Smooth muscle cell of the brain vasculature (primary cell): ENCODE results near the gene PNPLA6.
"Not testable (repeated sequence)": the region's sequence is repeated elsewhere in the genome, so short reads cannot be mapped to it uniquely, and the experiment has no call there.

Source experiments
- DNase-seq: peaks from one replicate; pipeline ENCODE4 v3.0.0-alpha.2; 2012; ENCODE audit warnings: low read depth, low spot score

PNPLA6 gene

DNA sequence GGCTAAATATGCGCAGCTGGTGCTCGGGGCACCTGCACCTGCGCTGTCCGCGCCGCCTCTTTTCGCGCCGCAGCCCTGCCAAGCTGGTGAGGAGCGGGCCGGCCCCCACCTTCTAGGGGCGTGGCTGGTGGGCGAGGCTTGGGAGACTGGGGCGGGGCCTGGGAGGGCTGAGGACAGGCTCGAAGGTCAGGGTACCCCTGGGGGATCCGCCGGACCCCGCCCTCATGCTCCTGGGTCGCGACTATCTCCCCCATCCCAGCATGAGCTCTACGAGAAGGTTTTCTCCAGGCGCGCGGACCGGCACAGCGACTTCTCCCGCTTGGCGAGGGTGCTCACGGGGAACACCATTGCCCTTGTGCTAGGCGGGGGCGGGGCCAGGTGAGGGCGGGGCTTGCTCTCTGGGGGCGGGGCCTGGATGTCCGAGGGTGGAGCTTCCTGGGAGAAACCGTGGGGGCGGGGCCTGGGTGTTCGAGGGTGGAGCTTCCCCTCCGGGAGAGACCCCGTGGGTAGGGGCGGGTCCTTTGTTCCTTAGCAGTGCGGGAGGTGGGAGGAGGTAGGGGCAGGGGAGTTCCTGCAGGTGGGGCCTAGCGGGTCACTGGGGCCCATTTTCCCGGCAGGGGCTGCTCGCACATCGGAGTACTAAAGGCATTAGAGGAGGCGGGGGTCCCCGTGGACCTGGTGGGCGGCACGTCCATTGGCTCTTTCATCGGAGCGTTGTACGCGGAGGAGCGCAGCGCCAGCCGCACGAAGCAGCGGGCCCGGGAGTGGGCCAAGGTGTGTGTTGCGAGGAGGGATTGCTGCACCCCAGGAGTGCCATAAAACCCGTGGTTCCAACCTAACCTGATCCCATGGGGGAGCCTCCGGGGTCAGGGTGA lies 19.7 kb downstream of the PNPLA6 start:
- DNase-seq = no peak

DNA sequence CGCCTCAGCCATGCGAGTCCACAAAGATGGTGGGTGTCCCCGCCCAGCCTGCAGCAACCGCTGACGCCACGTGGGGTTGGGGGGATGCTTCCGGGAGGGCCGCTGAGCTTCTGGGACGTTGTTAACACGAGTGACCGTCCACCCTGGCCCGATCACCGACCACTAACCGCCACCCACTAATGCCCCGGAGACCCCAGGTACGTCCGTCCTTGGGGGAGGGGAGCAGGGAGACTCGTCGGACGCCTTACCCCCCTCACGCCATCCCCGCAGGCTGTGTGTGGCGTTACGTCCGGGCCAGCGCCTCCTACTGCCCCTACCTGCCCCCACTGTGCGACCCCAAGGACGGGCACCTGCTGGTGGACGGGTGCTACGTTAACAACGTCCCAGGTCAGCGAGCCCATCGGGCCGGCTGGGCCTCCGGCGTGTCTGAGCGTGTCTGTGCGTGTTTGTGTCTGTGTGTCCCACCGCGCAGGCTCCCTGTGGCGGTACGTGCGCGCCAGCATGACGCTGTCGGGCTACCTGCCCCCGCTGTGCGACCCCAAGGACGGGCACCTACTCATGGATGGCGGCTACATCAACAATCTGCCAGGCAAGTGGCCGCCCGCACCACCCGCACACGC lies 21.3 kb downstream of the PNPLA6 start:
- DNase-seq = no peak

DNA sequence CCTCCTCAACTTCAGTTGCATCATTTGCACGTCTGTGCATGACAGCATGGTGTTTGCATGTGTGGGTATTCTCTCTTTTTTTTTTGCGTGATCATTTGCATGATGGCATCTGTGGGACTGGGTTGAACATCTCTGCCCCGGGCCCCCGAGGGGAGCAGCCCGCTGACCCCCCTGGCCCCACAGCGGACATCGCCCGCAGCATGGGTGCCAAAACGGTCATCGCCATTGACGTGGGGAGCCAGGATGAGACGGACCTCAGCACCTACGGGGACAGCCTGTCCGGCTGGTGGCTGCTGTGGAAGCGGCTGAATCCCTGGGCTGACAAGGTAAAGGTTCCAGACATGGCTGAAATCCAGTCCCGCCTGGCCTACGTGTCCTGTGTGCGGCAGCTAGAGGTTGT lies 23.1 kb downstream of the PNPLA6 start:
- no peak for DNase-seq

DNA sequence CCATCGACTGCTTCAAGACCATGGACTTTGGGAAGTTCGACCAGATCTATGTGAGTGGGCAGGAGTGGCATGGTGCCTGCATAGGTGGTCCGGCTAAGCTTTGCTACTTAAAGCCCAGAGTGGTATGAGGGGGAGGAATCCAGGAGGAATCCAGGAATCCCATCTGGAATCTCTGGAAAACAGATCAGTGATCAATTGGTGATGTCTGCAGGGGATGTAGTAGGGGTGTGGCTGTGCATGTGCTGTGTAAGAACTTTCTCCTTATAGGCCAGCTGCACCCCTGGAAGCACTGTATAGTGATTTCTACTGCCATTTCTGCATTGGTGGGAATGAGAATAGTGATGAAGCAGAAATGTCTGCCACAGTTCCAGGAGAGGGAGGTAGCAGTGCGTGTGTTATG lies 23.6 kb downstream of the PNPLA6 start:
- DNase-seq = no peak

DNA sequence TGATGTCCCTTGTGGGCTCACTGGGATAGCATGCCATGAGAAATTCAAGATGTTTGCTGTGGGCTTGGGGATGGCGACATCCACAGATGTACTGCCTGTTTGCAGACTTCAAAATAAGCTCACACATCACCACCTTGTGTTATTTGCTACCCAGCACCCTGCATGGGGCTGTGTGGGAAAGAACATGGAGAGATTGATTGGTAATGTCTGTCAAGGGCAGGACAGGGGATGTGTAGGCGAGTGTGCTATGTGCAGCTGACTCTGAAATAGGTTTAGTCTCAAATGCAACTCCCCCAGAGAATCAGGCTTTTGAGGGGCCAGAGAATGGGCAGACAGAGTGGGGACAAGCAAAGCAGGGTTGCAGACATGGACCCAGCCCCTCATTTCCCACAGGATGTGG lies 24.7 kb downstream of the PNPLA6 start:
- no peak for DNase-seq

DNA sequence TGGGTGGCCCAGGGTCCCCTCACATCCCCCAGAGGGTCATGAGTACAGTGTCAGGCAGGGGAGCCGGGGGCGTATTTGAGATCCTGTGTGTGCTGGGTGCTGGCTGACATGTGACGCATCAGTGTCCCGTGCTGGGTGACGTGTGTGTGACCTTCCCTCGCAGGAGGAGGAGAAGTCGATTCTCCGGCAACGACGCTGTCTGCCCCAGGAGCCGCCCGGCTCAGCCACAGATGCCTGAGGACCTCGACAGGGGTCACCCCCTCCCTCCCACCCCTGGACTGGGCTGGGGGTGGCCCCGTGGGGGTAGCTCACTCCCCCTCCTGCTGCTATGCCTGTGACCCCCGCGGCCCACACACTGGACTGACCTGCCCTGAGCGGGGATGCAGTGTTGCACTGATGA lies 25.8 kb downstream of the PNPLA6 start:
- no peak for DNase-seq

DNA sequence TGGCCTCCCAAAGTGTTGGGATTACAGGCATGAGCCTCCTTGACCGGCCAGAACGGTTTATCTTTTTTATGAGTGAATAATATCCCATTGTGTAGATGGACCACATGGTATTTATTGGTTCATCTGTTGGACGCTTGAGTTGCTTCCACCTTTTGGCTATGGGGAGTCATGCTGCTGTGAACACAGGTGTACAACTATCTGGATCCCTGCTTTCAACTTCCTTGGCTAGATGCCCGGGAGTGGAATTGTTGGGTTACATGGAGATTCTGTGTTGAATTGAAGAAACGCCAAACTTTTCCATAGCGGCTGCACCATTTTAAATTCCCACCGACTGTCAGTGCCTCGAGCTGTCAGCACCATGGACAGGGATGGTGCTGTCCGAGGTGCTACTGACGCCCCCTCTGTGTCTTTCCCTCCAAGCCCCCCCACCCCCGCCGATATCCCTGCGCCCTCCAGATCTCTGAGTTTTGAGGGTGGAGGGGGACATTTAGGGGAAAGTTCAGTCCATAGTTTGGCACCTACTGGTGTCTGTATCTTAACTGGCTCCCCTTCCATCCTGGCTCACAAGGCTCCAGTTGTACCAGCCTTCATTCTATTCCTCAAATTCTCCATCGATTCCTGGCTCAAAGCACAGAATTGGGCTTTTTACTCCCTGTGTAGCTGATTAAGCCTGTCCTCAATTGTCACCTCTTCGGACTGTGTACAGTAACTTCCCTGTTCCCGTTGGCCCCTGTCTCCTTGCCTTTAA lies 27.3 kb downstream of the PNPLA6 start:
- no peak for DNase-seq

DNA sequence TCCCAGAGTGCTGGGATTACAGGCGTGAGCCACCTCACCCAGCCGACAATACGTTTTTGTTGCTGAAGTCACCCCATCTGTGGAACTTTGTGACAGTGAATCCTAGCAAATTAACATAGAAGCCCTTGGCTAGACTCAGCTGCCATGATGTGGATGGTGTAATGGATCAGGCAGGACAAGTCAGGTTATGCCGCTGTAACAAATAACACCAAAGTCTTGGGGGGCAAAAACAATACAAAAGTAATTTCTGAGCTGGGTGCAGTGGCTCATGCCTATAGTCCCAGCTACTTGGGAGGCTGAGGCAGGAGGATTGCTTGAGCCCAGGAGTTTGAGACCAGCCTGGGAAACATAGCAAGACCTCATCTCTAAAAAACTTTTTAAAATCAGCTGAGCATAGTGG lies 29.3 kb downstream of the PNPLA6 start:
- no peak for DNase-seq

DNA sequence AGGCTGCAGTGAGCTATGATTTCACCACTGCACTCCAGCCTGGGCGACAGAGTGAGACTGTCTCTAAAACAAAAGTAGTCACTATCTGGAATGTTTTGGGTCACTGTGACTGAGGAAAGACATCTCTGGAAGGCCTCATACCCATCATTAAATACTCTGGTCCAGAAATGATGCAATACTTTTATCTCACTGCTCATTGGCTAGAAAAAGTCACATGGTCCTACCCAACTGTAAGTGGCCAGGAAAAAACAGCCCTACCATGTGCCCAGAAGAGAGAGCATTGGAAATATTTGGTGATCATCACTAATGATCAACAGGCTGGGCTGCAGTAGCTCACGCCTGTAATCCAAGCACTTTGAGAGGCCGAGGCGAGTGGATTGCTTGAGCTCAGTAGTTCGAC lies 29.8 kb downstream of the PNPLA6 start:
- no peak for DNase-seq

DNA sequence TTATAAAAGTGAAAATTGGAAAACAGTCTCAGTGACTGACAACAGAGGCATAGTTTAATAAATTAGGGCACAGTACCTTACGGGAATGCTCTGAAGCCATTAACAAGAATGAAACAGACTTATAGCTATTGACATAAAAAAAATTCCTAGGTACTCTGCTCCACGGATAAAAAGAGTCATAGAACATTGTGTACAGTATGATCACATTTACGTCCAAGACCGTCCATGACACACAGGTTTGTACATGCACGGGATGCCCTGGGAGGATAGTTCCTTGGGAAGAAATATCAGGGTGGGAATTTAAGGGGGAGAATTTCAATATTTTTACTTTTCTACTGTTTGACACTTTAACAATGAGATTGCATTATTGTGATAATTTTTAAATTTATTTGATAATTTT lies 35.2 kb downstream of the PNPLA6 start:
- DNase-seq = no peak

DNA sequence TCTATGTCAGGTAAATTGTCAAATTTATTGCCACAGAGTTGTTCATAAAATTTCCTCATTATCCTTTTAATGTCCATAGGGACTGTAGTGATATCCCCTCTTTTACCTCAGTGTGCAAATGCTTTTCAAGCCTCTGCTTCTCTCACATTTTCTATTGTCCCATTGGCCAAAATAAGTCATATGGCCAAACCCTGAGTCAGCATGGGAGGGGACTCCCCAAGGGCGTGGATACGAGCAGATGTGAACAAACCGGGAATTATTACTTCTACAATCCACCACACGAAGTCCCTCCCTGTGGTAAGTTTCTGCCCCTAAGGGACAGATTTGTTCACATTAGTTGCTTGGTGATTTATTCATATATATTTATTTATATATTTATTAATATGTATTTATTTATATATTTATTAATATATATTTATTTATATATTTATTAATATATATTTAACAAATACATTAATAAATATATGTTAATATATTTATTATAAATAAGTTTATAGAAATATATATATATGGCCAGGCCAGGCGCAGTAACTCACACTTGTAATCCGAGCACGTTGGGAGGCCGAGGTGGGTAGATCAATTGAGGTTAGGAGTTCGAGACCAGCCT lies 40.0 kb downstream of the PNPLA6 start:
- DNase-seq = no peak

DNA sequence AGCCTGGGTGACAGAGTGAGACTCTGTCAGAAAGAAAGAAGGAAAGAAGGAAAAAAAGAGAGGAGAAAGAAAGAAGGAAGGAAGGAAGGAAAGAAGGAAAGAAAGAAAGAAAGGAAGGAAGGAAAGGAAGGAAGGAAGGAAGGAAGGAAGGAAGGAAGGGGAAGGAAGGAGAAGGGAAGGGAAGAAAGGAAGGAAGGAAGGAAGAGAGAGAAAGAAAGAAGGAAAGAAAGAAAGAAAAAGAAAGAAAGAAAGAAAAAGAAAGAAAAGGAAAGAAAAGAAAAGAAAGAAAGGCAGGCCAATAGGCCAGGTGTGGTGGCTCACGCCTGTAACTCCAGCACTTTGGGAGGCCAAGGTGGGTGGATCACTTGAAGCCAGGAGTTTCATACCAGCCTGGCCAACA lies 41.9 kb downstream of the PNPLA6 start:
- not testable (repeated sequence) for DNase-seq

DNA sequence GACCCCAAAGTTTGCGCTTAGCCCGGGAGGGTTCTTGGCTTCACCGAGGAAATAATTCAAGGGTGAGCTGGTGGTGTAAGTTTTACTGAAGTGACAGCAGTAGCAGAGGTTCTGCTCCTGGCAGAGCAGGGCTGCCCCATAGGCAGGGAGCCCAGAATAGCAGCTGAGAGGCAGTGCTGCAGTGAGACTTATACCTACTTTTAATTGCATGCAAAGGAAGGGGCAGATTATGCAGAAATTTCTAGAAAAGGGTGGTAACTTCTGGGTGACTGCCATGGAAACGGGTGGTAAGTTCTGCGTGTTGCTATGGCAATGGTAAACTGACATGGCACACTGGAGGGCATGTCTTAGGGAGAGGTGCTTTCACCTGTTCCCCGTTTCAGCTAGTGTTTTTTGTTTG lies 42.6 kb downstream of the PNPLA6 start:
- DNase-seq = no peak

DNA sequence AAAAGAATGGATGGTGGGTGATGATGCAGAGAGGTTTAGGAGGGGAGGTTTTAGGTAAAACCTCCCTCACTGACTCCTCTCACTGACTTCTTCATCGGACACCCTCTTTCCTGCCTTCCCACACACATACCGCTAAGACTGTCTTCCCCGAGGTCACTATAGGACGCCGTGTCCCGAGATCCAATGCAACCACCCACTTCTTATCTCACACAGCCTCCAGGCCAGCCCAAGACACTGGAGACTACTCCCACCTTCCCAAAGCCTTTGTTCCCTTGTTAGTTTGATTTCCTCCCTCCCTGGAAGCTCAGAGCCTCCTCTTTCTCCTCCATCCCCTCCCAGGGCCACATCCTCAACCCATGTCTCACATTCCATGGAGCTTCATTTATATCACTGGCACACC lies 43.7 kb downstream of the PNPLA6 start:
- DNase-seq = no peak

DNA sequence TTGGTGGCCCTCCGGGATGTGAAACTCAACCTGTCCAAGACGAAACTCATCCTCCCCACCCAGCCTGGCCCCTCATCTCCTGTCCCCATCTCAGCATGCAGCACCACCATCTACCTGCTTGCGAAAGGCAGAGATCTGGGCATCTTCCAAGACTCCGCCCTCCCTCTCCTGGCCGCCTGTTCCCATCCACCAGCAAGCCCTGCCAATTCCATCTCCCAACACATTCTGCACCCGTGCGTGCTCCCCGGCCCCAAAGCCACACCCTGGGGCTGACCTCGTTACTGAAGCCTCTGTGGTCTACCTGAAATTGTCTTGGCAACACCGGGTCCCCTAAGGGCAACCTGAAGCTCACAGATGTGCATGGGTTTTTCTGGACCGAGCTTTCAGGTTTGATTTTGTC lies 46.9 kb downstream of the PNPLA6 start:
- no peak for DNase-seq

DNA sequence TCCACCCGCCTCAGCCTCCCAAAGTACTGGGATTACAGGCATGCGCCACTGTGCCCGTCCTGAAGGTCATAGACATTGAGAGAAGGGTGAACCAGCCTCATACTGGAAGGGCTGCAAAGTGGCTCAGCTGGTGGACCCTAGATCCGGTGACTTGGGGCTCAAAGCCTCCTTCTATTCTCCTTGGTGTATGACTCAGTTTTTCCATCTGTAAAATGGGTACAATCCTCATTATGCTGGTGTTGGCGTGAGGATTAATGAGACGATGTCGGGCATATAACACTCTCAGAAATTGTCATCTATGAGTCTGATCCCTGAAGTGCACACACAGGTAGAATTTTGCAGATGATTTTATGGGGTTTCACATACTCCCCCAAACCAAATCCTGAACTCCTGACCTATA lies 54.3 kb downstream of the PNPLA6 start:
- DNase-seq = no peak

DNA sequence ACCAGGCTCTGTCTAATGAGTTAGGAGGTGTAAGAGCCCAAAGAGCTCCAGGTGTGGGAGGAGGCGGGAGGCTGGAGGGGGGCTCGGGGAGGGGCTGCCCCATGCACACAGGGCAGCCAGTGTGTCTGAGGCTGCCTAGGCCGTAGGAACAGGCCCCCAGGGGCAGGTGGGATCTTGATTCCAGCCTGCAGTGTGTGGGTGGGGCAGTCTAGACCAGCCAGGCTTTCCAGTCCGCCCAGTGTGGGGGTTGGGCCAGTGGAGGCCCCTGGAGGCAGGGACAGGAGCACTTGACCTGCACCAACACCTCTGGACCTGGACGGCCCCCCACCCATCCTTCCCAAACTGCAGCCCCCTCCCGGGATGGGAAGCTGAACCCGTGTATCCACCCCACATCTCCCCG lies 54.7 kb downstream of the PNPLA6 start:
- DNase-seq = no peak

DNA sequence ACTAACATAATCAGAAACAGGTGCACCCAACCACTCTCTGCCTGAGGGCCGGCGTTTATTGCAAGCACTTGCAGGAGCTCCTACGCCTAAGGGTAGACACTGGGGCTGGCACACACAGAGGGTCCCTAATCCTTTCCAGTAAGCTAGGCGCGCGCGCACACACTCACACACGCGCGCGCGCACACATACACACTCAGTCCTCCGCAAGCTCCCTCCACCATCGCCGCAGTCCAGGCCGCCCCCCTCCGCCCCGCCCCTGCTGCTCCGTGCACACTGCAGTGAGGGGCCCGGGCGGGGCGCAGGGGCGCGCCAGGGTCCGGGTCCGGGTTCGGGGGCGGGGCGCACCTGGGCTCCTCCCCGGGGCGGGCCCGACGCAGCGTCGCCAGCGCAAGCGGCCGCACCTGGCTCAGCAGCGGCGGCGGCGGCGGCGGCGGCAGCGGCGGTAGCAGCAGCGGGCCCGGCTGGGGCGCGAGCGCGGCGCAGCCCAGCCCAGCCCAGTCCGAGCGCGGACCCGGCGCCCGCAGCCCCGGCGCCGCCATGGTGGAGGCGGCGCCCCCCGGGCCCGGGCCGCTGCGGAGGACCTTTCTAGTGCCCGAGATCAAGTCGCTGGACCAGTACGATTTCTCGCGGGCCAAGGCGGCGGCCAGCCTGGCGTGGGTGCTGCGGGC lies 60.1 kb downstream of the PNPLA6 start, which contains the start of gene CAMSAP3:
TSS of gene CAMSAP3 (plus strand) at position 398 of the 668 bp plus-strand sequence. CDS start at position 538, 140 bp downstream.
- DNase-seq = no peak

DNA sequence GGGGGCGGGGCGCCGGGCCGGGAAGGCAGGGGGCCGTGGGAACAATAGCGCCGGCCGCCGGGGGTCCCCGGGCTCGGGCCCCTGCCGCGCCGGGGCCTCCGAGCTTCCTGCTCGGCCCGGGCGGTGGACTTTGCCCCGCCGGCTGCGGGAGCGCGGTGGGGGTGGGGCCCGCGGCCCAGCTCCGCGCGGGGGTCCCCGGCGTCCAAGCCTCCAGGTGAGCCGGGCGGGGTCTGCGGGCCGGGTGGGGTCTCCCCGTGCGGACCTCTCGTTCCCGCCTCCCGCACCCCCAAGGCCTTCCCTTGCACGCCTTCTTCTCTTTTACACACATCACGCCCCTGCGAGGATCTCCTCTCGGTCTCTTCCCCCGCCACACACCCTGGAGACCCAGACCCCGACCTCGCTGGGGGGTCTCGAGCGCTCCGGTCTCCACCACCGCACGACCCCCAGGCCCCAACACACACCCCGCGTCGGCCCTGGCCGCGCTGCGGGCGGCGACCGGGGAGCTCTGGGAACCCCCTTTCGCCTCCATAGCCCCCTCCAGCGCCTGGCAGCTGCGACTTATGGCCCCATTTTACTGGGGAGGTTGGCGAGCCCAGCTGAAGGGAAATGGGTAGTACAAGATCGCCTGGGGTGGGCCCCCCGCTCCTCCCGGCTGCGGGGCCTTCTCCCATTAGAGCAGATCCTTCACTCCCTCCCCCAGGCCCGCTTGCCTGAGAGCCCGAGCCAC lies 60.9 kb downstream of the PNPLA6 start:
- DNase-seq = no peak

DNA sequence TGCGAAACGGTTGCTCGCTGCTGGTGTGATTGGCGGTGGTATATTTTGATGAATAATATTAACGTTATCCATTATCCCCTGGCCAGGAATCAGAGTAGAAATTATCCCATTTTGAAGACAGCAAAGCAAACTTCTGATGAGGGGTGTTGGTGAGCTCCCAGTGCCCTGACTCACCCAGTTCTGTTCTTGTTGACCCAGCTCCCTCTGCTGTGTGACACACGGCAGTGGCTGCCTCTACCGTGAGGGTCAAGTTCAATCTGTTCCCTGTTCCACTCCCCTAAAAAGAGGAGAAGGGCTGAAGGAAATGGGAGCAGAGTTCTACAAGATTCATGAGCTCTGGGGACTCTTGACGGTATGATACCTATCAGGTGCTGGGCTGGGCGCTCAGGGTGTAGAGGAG lies 62.2 kb downstream of the PNPLA6 start:
- no peak for DNase-seq

DNA sequence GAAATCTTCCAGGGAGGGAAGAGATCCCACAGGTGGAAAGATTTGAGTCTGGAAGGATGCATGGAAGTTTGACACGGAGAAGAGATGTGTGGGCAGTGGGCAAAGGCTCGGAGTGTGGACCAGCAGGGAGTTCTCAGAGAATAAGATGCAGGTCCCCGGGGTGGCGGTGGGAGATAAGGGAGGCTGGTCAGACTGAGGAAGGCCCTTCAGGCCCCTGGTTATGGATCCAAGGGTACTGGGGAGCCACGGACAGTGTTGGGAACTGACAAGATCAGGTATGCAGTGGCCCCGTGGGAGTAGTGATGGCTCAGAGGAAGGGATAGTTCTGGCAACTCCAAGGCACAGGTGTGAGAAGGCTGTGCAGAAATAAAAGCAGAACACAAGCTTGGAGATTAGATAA lies 62.7 kb downstream of the PNPLA6 start:
- DNase-seq = no peak
